NCI-H526 (cell line): ENCODE data around the gene IFT27.
"Not testable (repeated sequence)": the region's sequence is repeated elsewhere in the genome, so short reads cannot be mapped to it uniquely, and the experiment has no call there.

Experiments used
- DNase-seq, 2 experiments: peaks; one replicate each; lab custom pipeline; 2025; lab: John Stamatoyannopoulos, UW

Gene IFT27

DNA sequence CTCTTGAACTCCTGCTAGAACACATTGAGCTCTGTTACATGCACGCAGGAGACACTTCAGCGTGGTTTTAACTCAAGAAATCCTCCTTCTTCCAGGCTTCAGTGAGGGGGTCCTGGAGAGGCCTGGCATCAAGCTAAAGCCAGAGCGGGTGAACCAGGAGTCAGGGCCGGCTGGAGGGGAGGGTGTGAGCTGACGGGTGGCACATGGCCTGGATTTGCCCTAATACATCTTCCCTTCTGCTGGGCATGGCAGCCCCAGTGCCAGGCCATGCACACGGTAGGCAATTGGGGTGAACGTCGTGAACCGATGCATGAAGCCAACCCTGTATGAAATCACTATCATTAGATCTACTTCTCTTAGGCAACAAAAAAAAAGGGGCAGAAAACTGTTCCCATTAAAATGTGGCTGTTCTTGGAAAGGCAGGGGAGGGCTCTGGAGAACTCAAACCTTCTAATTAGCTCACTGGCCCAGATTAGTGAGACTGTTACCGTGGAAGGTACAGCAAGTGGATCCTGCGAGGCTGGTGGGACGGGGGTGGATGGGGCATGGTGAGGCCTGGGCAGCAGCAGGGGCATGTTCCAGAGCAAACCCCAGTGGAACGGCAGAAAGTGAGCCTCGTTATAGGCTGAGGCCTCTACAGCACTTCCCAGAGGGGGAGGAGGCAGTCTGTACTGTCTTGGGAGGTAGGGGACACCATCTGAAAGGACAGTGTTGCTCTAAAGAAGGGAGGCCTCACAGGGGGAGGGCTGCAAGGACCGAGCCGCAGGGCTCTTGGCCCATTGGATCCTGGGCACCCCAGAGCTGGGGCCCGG, 10.6 kb downstream of the IFT27 start:
- no peak for DNase-seq

DNA sequence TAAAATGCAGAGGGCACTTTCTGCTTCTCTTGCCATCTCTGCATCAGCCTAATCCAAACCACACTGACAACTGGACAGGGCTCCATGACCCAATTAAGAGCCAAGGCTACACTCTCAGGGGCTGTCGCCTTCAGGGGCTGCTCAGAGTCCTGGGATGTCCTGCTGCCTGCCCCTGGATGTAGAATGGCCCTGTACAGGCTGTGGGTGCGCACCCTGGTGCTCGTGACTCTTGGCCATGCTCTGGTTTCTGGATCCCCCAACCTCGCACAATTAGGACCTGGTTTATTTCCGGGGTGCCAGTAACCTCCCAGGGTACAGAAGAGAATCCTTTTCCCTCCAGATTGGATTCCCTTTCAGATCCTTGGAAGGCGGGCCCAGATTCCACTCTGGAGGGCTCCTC, 11.3 kb downstream of the IFT27 start:
- DNase-seq = no peak

DNA sequence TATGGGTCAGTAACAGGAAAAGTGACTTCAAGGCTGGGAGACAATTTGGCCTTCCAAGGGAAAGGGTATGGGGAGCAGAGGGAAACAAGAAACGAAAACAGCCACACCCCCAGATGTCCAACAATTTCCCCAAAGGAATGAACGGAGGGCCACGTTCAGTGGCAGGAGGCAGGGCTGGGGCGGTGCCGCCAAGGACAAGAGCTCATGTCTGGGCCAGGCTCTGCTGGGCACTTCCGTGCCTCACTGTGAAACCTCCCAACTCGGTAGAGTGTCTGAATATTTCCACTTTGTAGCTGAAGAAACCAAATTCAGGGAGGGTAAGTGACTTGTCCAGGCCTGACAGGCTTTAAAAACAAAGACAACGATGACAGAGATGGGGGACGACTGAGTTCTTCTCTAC, 11.9 kb downstream of the IFT27 start:
- no peak for DNase-seq

DNA sequence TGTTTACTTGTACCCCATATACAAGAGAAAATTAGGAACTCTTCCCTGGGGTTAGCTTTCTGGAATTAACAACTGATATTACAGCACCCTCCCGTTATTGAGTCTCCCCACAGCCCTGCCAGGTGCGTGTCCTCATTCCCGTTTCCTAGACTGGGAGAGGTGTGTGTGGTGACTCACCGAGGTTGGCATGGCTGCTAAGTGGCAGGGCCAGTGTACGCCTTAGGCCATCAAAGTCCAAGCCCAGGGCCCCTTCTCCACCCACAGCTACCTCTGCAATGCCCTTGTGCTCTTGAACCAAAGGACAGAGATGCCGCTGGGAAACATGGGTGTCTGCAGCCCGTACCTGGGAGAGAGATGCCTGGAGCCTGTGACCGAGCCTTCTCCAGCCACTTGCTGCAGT, 12.3 kb downstream of the IFT27 start:
- no peak for DNase-seq

DNA sequence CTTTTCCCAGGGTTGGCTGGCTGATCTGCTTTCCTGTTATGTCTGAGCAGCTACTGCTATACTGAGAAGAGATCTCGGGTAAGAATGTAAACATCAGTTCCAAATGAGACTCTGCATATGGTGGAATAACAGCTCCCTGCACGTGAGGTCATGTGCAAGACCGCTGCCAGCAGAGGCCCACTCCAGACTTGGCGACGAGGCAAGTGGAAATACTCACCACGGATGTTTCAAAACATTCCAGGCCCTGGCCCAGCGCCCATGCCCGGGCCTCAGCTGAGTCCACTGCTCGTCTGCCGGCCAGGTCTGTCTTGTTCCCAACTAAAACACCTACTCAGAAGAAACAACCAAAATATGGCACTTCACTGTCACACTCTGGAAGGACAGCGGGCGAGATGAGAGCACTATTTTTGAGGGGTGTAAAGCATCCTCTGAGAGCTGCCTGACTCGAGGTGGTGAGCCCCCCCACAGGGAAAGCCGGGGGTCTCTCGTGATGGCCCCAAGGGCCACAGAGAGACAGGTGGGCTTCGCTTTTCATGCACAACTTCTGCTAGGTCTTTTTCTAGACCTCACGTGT, 13.1 kb downstream of the IFT27 start:
- no peak for DNase-seq

GRCh38 chr22:36761553-36762240, 14.2 kb downstream of the IFT27 start:
- DNase-seq = no peak

DNA sequence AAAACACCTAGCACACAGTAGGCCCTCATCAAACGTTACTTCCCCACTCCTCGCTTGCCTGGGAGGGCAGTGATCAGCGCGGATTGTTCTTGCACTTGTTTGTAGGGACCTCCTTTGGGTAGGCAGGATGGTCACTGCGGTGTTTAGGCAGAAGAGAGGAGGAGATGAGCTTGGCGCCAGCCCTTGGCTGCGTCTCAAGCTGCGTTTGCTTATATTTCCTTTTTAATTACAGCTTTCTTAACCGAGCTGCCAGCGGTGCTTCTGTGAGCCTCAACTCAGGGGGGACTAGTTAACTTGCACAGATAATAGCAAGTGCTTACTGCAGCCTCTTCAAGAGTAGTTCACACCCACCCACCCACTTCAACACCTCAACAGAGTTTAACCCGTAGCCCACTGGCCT, 15.1 kb downstream of the IFT27 start:
- DNase-seq = no peak

- DNase-seq = no peak
Measured at GRCh38 chr22:36759481-36760159, 16.3 kb downstream of the IFT27 start.

- no peak for DNase-seq
Measured at GRCh38 chr22:36758792-36759271, 17.1 kb downstream of the IFT27 start.

DNA sequence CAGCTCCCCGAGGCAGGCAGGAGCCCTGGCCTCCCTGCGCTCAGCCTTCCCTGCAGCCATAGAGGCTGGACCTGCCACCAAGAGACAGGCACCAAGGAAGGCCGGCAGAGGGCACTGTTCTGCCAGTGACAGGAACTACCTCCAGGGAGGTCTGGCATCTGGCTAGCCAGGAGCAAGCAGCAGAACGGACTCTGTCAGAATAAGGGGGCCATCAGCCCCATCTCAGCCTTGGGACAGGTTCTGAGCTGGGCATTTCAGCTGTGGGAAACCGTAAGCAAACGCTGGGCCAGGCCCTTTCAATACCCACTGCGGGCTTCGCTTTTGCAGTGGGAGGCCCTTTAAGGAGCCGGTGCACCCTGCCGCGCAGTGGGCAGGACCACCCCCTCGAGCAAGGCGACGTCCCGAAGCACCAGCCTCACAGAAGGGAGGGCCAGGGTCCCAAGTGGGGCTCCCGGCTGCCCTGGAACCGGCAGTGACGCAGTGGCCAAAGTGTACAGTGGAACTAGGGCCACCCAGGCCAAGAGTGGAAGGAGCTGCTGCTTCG, 18.2 kb downstream of the IFT27 start:
- peak in 1 of 2 experiments; percentile 65 for DNase-seq

DNA sequence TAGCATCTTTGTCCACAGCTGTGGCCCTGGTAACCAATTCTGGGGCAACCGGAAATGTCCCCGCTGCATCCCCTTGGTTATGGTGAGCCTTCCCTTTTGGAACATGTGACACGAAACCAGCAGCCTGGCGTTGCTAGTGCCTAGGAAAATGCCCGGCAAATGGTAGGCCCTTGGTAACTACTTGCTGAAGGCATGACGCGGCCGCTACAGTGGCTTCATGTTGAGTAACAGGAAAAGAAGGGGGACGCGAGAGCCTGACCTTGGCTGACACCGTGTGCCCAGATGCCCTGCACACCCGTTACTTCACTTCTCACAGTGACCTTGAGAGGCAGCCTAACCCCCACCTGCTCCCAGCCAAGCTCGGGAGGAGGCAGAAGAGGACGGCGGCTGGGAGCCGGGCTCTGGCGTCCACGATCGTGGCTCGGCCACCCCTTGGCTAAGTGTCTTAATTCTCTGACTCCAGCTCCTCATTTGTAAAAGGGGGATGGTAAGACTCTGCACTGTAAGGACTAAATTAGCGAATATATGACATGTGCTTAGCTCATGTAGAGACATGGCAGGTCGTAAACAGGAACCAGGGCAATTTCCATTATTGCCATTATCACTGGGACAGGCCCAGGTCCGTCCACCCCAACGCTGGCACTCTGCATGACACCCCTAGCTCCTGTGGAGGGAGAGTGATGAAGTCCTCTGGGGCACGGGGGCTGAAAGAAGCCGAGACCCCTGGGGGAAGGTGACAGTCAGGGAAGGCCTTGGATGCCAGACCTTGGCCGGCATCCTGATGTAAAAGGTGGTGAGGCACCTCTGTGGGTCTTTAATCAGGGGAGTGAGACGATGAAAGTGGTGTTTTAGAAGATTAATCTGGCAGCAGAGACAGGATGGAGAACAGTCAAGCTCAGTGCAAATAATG, 18.9 kb downstream of the IFT27 start:
- DNase-seq = no peak

DNA sequence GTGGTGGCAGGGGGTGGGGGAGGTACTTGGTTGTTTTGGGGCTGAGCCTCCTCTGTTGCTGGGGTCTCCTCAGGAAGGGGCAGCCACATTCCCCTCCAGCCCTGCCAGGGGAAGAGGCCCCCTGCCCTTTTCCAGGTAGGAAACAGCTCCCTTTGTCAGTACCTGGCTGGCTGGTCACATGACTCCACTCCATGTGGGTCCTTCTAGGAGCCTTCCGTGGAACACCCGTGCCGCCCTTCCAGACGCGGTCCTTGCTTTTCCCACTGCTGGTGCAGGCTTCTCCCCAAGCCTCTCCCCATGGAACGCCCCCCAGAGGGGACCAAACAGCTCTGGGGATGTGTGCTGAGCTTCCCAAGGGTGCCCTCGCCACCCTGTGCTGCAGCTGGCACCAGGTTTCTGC, 19.9 kb downstream of the IFT27 start:
- DNase-seq = no peak

DNA sequence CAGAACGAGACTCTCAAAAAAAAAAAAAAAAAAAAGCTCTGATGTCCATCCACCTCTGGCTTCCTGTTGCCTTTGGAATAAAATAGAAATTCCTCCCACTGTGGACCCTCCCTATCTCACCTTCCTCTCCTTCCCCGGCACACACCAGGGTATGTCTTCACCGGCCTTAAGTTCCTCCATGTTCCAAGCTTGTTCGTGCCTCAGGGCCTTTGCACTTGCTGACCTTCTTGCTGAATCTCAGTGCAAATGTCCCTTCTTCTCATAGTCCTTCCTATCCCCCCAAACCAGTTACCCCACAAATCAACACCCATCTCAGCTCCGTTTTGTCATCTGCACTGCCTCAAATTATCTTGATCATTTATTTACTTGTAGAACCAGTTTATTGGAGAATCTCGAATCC, 20.6 kb downstream of the IFT27 start:
- DNase-seq = no peak

GRCh38 chr22:36754881-36755280, 21.0 kb downstream of the IFT27 start:
- DNase-seq = not testable (repeated sequence)

GRCh38 chr22:36753916-36754315, 22.0 kb downstream of the IFT27 start:
- DNase-seq = no peak

GRCh38 chr22:36753120-36753802, 22.7 kb downstream of the IFT27 start:
- no peak for DNase-seq

DNA sequence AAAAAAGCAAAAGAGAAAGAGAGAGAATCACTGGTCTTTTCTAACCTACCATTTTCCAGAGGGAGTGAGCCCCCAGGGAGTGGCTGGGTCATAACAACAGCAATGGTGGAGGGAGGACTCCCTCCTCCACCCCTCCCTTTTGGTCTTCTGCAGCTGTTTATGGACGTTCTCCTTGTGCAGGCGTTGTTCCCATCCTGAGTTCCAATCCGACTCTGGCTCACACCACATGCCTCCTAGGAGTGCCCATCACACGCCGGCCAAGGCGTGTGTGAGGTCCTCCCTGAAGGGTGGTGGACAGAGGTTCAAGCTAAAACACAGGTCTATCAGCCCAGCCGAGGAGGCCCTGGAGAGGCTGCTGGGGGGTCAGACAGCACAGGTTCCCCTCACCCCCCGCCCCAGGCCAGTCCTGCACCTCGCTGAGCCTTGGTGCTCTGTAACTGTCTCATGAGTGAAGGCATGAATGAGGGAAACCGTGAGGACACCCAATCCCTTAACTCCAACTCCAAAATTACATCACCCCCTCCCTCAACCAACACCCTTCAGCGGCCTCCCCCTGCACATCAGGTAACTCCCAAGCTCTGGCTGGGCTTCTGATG, 29.4 kb downstream of the IFT27 start:
- DNase-seq = no peak

GRCh38 chr22:36745301-36745995, 30.5 kb downstream of the IFT27 start:
- DNase-seq = no peak

GRCh38 chr22:36744791-36745190, 31.1 kb downstream of the IFT27 start:
- DNase-seq = no peak

DNA sequence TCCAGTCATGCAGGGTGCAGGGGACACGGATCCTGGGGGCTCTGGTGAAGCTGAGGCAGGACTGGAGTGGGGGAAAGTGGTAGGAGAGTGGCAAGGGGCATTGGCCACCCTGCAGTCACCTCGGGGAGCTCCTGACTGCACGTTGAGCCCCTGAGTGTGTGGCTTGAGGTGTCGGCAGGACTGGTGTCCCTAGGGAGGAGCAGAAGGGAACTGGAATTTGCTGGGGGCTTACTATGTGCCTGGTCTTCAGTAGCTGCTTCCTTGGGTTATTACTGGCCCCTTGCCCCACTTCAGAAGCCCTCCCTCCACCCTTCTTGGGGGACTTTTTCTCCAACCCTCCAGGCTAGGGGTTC, 31.5 kb downstream of the IFT27 start:
- no peak for DNase-seq
